ENCODE measurements around the gene VPS13D. TPM values are rescaled to one million over a fixed set of nuclear protein-coding genes. Genes with fewer than 3 reads are reported as not detected.
A peak's percentile ranks its signal among the peaks of the same experiment; 100 is the strongest.

Gene VPS13D
- polyA plus RNA-seq, 1 of the 3 experiments (the other 2 are of a cell fraction), result 15.0 TPM

DNA sequence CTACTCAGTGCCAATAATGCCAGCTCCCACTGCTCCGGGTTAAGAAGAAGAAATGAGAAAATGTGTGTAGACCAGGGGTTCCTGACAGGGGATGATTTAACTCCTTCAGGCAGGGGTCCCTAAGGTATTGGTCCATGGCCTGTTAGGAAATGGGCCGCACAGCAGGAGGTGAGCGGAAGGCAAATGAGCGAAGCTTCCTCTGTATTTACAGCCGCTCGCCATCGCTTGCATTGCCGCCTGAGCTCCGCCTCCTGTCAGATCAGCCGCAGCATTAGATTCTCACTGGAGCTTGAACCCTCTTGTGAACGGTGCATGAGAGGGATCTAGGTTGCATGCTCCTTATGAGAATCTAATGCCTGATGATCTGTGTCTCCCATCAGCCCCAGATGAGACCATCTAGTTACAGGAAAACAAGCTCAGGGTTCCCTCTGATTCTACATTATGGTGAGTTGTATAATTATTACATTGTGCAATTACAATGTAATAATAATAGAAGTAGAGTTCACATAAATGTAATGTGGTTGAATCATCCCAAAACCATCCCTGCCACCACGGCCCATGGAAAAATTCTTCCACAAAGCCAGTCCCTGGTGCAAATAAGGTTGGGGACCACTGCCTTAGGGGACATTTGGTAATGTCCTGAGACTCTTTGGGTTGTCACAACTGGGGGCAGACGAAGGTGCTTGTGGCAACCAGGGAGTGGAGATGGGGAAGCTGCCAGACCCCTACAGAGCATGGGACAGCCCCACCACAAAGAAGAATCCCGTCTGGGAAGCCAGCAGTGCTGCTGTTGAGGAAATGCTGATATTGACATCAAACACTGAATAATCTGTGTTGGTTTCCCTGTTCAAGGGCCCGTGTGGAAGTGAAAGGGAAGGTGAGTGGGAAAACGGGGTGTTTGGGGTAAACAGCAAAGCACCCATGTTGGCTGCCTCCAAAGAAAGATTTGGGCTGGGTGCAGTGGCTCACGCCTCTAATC, 327.4 kb downstream of the VPS13D start:
- H3F3A ChIP-seq (replicated peaks; ENCODE audit: insufficient read depth), result peaks cover 4% of the 10 kb centered on the region
- peak overlapping the region; percentile 53 to 76; a peak in 2 of 4 replicates for H3K27ac ChIP-seq (ENCODE audit: low read depth in 2 of 2, low read length in 1 of 2)
- CTCF ChIA-PET, result no interaction called here
- POLR2A ChIA-PET, result no interaction called here
- peak overlapping the region; percentile 53 for H2AFZ ChIP-seq (ENCODE audit: low read depth)
- DNase-seq, result no peak
- 94% methylated on average over 16 of the region's 17 CpGs for WGBS (ENCODE audit: low lambda C conversion rate)
- no peaks in the 10 kb centered on the region for H3K9me2 ChIP-seq
- no peaks in the 10 kb centered on the region for H3K36me3 ChIP-seq (replicated peaks in 1 of 2; ENCODE audit: control insufficient read depth in 1 of 2, insufficient read depth in 2 of 2, low read length in 1 of 2)
- peaks cover 4 to 18% of the 10 kb centered on the region in 2 experiments; a peak in 2 of 4 replicates for H3K4me1 ChIP-seq (ENCODE audit: control insufficient read depth in 1 of 2, insufficient read depth in 2 of 2, low read depth in 1 of 2, low read length in 1 of 2)
- H3K27me3 ChIP-seq (ENCODE audit: insufficient read depth), result no peaks in the 10 kb centered on the region
- no peaks in the 10 kb centered on the region for H3K79me2 ChIP-seq (ENCODE audit: insufficient read depth)
- no peak overlapping the region for H3K9ac ChIP-seq
- no peaks in the 10 kb centered on the region for H3K9me3 ChIP-seq
- H4K20me1 ChIP-seq (ENCODE audit: insufficient read depth), result no peaks in the 10 kb centered on the region
- H3K4me2 ChIP-seq, result no peak overlapping the region
- no peak overlapping the region for H3K4me3 ChIP-seq (ENCODE audit: low read depth in 2 of 2, low read length in 1 of 2)
- TF ChIP-seq EZH2phosphoT487 (IDR thresholded peaks at IDR 0.05; ENCODE audit: borderline replicate concordance, low read depth), result no peak
- no peak for TF ChIP-seq SIN3A (IDR thresholded peaks at IDR 0.05; ENCODE audit: borderline replicate concordance, low read depth, low read length)
- TF ChIP-seq, protein P1, sequence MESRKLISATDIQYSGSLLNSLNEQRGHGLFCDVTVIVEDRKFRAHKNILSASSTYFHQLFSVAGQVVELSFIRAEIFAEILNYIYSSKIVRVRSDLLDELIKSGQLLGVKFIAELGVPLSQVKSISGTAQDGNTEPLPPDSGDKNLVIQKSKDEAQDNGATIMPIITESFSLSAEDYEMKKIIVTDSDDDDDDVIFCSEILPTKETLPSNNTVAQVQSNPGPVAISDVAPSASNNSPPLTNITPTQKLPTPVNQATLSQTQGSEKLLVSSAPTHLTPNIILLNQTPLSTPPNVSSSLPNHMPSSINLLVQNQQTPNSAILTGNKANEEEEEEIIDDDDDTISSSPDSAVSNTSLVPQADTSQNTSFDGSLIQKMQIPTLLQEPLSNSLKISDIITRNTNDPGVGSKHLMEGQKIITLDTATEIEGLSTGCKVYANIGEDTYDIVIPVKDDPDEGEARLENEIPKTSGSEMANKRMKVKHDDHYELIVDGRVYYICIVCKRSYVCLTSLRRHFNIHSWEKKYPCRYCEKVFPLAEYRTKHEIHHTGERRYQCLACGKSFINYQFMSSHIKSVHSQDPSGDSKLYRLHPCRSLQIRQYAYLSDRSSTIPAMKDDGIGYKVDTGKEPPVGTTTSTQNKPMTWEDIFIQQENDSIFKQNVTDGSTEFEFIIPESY (IDR thresholded peaks at IDR 0.05; ENCODE audit: borderline replicate concordance, low read depth), result no peak
- no peak for TF ChIP-seq RAD21 (IDR thresholded peaks at IDR 0.05; ENCODE audit: low read length)
- no peak for TF ChIP-seq CTCF (IDR thresholded peaks at IDR 0.05)
- TF ChIP-seq NRF1 (IDR thresholded peaks at IDR 0.05; ENCODE audit: low read depth, low read length), result no peak
- no peak for TF ChIP-seq YY1 (IDR thresholded peaks at IDR 0.05; ENCODE audit: low read depth)
- TF ChIP-seq NFIC (IDR thresholded peaks at IDR 0.05; ENCODE audit: borderline replicate concordance), result no peak

DNA sequence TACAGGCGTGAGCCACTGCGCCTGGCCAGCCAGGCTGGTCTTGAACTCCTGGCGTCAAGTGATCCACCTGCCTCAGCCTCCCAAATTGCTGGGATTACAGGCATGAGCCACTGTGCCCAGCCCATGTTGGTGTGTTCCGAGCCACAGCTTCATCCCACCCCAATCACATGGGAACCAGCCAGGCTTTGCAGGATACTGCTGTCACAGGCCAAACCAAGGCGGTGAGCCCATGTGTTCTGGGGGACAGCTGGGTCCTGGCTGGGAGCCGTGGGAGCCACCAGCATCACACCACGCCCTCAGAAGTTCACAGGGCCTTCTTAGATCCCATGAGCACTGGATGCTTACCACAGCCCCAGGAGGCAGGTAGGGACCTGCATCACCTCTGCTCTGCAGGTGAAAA, 331.3 kb downstream of the VPS13D start:
- Histone ChIP-seq H3K36me3 (replicated peaks in 1 of 2; ENCODE audit: control insufficient read depth in 1 of 2, insufficient read depth in 2 of 2, low read length in 1 of 2) (no peaks in the 10 kb centered on the region), H4K20me1 (ENCODE audit: insufficient read depth) (no peaks in the 10 kb centered on the region), H3K27ac (ENCODE audit: low read depth in 2 of 2, low read length in 1 of 2) (no peak overlapping the region), H3F3A (replicated peaks; ENCODE audit: insufficient read depth) (peaks cover 4% of the 10 kb centered on the region), H3K9ac (no peak overlapping the region), H3K4me2 (no peak overlapping the region), H2AFZ (ENCODE audit: low read depth) (no peak overlapping the region), H3K4me1 (ENCODE audit: control insufficient read depth in 1 of 2, insufficient read depth in 2 of 2, low read depth in 1 of 2, low read length in 1 of 2) (peaks cover 4 to 5% of the 10 kb centered on the region in 2 experiments; a peak in 2 of 4 replicates), H3K9me3 (no peaks in the 10 kb centered on the region), H3K79me2 (ENCODE audit: insufficient read depth) (no peaks in the 10 kb centered on the region), H3K9me2 (no peaks in the 10 kb centered on the region), H3K4me3 (ENCODE audit: low read depth in 2 of 2, low read length in 1 of 2) (no peak overlapping the region), H3K27me3 (ENCODE audit: insufficient read depth) (no peaks in the 10 kb centered on the region)
- CTCF ChIA-PET, result no interaction called here
- POLR2A ChIA-PET, result no interaction called here
- DNase-seq, result no peak
- WGBS (ENCODE audit: low lambda C conversion rate), result 96% methylated on average over 3 of the region's 7 CpGs
- TF ChIP-seq CTCF (IDR thresholded peaks at IDR 0.05) (no peak), RXRA (IDR thresholded peaks at IDR 0.05; ENCODE audit: borderline replicate concordance, low read depth) (no peak), RAD21 (IDR thresholded peaks at IDR 0.05; ENCODE audit: low read length) (no peak), CHD2 (IDR thresholded peaks at IDR 0.05; ENCODE audit: low read length, partially characterized antibody) (no peak), FOSL2 (IDR thresholded peaks at IDR 0.05; ENCODE audit: borderline replicate concordance, low read depth) (no peak), TCF12 (IDR thresholded peaks at IDR 0.05) (no peak)
- TF ChIP-seq, protein P2, sequence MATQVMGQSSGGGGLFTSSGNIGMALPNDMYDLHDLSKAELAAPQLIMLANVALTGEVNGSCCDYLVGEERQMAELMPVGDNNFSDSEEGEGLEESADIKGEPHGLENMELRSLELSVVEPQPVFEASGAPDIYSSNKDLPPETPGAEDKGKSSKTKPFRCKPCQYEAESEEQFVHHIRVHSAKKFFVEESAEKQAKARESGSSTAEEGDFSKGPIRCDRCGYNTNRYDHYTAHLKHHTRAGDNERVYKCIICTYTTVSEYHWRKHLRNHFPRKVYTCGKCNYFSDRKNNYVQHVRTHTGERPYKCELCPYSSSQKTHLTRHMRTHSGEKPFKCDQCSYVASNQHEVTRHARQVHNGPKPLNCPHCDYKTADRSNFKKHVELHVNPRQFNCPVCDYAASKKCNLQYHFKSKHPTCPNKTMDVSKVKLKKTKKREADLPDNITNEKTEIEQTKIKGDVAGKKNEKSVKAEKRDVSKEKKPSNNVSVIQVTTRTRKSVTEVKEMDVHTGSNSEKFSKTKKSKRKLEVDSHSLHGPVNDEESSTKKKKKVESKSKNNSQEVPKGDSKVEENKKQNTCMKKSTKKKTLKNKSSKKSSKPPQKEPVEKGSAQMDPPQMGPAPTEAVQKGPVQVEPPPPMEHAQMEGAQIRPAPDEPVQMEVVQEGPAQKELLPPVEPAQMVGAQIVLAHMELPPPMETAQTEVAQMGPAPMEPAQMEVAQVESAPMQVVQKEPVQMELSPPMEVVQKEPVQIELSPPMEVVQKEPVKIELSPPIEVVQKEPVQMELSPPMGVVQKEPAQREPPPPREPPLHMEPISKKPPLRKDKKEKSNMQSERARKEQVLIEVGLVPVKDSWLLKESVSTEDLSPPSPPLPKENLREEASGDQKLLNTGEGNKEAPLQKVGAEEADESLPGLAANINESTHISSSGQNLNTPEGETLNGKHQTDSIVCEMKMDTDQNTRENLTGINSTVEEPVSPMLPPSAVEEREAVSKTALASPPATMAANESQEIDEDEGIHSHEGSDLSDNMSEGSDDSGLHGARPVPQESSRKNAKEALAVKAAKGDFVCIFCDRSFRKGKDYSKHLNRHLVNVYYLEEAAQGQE (IDR thresholded peaks at IDR 0.05; ENCODE audit: low read depth, low read length), result no peak
- TF ChIP-seq, protein P3, sequence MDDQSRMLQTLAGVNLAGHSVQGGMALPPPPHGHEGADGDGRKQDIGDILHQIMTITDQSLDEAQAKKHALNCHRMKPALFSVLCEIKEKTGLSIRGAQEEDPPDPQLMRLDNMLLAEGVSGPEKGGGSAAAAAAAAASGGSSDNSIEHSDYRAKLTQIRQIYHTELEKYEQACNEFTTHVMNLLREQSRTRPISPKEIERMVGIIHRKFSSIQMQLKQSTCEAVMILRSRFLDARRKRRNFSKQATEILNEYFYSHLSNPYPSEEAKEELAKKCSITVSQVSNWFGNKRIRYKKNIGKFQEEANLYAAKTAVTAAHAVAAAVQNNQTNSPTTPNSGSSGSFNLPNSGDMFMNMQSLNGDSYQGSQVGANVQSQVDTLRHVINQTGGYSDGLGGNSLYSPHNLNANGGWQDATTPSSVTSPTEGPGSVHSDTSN (IDR thresholded peaks at IDR 0.05), result no peak

Data from SK-N-SH (cell line).